Activated CD4-positive, CD25-positive, alpha-beta regulatory T cell treated with anti-CD3 and anti-CD28 coated beads, Interleukin-2, amount 50 U/mL, for 24 hours (primary cell): ENCODE measurements around the gene LPAR5.

ENCODE experiments used
- ATAC-seq, 2 donors: fragments of 150-1000 bp; cut with Tn5 transposase; one replicate each; pipeline ENCODE4 v1.10.0; 2021; ENCODE audit warnings: mild to moderate bottlenecking in 1 of 2, moderate library complexity in 1 of 2

The LPAR5 gene

DNA sequence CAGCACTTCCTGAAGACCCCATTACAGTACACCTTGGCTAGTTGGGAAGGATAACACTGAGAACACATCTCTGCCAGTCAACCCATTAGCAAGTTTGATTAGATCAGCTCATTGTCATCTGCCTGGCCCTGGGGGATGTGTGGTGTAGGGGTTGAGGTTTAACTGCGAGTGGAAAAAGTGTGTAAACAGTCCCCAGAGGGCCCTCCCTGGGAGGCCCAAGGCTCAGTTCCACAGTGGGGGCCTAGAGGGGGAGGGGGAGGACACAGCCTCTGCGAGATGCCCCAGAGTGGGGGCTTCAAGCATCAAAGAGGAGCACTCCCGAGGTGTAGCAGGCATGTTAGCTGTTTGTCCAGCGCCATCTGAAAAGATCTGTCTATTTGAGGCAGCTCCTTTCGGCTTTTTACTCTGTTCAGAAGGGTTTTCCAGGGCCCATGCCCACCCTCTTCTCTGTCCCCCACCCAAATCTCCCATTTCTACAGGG, 344 bp downstream of the LPAR5 start:
- ATAC-seq: peak; percentile 87 to 88

DNA sequence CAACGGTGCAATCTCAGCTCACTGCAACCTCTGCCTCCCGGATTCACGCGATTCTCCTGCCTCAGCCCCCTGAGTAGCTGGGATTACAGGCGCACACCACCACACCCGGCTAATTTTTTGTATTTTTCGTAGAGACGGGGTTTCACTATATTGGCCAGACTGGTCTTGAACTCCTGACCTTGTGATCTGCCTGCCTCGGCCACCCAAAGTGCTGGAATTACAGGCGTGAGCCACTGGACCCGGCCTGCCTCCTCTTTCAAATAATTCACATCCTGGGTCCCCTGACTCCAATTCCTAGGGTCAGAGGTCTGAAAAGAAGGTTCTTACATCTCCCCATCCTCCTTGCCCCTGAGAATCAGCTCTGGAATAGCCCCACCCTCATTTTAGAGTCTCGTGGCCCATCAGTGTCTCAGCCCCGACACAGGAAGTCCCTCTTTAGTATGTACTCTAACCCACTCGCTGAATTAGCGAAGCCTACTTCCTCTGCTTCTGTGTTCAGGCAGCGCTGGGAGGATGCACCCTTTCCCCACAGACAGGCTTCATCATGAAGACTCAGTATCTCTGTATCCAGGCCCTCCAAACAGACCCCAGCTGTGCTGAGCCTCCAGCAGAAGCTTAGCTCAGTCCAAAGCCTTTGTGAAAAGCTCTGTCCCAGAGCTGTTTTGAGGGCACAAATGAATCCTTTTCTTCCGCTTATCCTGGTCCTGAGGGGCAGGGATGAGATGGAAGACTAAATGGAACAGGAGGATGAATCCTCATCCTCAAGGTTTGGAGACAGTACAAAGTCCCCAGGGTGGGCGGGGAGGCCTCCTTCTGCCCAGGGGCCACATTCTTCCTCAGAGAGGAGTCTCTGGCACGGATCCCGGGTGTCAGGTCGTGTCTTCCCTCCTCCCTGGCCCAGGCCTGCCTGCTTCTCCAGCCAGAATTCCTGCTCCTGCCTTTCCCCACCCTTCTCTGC, 3.5 kb downstream of the LPAR5 start:
- peak; percentile 57 to 66 for ATAC-seq

DNA sequence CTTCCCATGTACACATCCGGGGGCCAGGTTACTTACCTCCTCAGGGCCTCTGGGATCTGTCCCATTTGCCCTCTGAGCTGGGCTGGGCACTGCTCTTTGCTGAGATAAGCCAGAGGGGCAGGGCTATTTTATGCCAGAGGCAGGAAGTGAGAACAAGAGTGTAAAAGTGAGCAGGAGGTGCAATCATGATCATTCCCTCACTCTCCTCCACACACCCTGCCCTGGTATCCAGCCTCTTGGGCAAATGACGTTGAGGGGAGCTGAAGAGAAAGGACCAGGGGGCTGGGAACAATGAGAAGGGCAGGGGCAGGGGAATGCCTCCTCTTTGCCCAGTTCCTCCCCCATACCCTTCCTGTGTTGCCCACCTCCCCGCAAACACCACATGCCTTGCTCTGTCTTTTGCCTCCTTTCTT, 4.2 kb downstream of the LPAR5 start:
- ATAC-seq: no peak

DNA sequence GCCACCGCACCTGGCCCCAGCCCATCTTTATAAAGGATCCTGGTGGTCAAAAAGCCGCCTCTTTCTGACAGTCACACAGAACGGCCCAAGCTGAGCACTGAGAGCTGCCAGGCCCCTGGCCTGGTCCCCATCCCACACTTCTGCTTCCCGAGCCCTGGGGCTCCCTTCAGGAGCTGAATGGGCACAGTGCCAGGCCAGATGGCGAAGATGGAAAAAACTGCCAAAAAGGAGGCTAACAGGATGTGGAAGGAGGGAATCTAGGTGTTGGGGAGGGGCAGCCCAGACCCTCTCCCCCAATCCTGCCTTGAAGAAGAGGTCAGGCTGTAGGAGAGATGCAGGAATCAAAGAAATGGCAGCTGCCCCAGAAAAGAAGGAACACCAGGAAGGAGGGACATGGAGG, 5.0 kb downstream of the LPAR5 start:
- ATAC-seq: no peak

DNA sequence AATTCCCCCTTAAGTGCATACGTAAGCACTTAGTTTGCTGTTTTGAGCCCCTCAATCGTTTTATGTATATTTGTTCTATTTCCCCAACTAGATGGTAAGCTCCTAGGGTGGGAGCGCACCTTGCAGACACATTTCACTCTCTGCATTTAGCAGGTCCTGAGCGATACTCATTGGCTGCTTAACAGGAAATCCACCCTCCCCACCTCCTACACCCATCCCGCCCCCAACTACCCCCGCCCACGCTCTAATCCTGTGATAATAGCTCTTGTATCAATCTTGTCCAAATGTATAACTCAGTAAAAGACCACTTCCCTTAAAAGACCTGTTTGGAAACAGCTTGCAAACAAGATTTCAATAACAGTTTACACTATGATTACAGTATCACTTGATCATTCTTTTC, 8.1 kb downstream of the LPAR5 start:
- peak; percentile 66 to 72 for ATAC-seq

DNA sequence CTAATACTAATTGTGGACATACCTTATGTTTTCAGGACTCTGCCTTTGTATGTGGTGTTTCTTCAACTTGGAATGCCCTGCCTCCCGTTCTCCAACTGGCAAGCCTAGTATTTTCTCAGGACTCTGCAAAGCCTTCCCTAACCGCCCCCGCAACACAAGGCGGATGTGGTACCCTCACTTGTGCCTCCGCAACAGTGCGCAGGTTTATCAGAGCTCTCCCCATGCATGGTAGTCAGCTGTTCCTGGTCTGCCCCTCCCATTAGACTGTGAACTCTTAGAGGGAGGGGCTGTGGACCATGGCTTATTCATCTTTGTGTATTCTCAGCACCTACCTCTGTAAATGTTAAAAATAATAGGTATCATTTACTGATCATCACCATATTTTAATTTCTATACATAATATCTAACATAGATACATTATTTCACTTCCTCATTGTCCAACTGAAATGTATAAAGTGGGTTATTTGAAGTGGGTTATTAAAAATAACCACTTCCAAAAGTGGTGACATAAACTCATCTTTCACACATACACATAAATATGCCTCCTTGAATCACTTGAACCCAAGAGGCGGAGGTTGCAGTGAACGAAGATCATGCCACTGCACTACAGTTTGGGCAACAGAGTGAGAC, 9.0 kb downstream of the LPAR5 start:
- no peak for ATAC-seq

DNA sequence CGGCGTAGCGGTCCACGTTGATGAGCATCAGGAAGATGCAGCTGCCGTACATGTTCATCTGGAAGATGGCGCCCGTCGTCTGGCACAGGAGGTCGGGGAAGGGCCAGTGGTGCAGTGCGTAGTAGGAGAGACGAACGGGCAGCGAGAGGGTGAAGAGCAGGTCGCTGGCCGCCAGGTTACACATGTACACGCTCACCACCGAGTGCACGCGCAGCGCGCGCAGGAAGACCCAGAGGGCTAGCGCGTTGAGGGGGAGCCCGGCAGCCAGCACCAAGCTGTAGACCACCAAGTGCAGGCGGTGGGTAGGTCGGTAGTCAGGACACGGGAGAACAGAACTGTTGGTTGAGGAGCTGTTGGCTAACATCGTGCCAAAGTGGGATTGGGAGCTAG, 14.9 kb downstream of the LPAR5 start:
- no peak for ATAC-seq

DNA sequence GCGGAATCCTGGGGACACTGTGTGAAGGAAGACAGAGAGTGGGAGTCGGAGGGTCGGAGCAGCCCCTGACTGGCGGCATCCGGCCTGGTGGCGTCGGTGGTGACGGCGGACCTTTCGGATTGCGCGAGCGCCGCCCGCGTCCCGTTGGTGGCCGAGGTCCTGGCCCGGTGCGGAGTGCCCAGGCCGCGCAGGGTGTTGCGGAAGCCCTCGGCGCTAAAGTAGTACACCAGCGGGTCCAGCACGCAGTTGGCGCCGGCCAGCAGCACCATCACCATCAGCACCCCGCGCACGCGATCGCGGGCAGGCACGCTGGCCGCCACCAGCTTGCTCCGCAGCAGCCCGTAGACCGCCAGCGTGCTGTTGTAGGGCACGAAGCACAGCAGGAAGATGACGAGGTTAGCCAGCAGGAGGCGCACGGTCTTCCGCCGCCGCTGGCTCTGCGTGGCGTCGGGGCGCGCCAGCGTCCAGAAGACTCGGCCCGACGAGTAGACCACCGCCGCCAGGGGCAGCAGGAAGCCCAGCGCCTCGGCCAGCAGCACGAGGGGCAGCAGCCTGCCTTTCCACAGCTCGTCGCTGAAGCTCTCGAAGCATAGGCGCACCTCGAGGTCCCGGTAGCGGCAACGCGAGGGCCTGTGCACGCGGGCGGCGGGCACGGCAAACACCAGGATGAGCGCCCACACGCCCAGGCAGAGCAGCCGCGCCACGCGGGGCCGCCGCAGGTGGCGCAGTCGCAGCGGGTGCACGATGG, 15.4 kb downstream of the LPAR5 start:
- peak; percentile 71 to 78 for ATAC-seq

DNA sequence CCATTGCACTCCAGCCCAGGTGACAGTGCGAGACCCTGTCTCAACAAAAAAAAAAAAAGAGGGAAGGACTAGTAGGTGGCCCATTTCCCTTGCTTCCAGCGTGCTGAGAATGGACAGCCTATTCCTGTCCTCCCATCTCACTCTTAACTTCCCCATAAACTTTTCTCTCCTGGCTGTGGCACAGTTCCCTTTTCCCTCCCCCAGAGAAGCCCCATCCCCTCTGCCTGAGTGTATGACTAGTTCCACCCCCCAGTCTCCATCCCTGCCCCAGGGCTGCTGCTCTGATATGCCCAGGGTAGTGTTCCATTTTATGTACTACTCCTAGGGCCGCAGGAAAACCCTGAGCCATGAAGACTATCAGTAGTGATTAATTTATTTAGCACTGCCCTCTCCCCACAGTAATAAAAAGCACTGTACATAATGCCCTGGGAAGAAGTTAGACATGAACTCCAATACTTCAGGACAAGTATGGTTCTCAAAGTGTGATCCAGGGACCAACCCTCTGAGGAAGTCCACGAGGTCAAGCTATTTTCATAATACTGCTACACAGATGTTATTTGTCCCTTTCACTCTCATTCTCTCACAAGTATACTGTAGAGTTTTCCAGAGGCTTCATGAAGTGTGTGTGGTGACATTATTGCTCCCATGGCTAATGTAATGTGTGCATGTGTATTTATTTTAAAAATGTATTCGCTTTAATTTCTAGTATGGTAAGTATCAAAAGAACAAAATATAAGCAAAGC, 17.1 kb downstream of the LPAR5 start:
- ATAC-seq: no peak

DNA sequence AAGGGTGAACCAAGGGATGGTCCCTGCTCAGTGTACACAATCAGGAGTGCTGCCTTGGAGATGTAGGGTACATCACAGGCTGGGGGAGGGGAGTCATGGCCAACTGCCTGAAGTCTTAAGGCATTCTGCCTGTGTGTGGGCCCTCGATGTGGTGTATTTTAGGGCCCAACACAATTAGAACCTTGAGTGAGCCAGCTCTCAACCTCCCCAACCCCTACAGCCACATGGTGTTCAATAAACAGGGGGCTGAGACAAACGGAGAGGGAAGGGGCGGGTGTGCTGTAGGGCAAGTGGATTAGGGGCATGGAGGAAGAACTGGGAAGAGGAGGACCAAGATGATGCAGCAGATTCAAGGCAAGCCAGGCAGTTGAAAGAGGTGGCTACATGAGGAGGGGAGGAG, 20.0 kb downstream of the LPAR5 start:
- no peak for ATAC-seq

DNA sequence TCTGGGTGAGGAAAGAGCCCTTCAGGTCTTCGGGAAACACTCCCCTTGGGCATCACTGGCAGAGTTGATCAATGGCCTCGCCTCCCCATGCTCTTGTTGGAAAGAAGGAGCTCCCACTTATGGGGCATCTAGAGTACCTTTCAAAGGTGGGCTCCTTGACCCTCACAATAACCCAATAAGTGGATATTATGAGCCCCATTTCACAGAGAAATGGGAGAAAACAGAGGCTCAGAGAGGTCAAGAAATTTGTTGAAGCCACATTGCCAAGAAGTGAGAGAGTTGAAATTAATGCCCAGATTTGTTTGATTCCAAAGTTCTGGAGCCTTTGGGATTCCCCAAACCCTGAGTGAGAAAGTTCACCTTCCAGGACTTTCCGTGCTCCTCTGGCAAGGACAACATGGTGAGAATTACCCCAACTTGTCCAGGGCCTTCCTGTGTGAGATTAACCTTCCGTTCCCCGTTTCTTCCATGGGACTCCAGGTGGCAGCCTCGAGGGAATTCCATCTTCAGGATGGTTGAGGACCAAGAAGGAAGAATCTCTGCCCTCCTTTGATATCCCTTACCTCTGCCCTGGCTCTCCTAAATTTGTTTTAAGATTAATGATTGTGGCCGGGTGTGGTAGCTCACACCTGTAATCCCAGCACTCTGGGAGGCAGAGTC, 21.1 kb downstream of the LPAR5 start:
- no peak for ATAC-seq

DNA sequence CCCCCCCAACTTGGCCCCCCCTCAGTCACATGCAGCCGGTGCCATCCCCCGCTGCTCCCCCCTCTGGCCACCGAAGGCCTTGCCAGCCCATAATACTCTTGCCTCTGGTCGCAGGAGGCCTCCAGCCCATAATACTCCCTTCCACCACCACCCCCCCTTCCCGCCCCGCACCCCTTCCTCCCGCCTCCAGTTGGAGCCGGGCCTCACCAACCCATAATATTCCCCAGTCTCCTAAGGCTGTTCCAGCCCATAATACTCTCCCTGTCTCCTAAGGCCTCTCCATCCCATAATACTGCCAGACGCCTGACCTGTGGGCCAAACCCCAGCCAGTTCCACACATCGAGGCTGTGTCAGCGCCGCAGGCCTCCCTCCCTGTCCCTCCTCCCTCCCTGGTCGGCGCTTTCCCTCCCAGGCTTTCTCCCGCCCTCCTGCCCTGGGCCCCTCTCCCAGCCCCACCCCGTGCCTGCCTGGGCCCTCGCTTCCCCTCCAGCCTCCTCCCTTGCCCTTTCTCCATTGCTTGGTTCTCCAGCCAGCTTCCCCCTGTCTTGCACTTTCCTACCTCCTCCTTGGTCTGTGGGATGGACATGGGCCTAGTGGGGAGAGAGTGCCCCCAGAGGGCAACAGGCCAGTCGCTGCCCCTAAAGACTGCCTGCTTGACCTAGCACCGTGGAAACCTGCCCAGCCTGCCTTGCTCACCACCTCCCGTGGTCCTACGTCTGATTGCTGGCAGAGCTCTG, 21.8 kb downstream of the LPAR5 start:
- peak; percentile 3 to 6 for ATAC-seq

DNA sequence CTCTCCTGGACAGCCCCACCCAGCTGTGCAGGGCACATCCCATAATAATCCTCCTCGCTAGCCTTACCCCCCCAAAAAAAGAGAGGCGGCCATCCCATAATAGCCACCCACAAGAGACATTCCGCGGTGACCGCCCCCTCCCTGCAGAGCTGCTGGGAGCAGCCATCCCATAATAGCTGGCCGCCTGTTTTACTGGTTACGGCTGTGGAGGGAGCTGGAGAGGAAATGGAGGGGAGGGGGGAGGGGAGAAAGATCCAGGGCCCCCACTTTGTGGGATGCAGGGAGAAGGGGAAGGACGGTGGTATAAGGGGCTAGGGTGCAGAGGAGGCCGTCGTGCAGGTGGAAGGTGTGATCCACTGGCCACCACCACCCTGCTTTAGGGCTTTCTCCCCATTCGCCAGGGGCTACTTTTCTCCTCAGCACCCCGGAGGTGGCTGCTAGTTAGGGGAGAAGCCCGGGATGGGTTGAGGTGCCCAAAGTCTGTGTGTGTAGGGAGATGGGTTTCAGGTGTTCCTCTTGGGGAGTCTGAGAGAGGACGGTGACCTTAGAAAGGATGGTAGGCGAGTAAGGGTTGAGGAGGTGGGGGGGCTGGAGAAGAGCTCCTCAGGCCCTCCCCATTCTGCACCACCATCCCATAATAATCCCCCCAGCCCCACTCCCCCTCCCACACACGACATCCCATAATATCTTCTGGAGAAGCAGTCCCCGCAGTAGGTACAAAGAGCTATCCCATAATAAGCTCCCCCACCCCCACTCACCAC, 22.6 kb downstream of the LPAR5 start:
- ATAC-seq: no peak

DNA sequence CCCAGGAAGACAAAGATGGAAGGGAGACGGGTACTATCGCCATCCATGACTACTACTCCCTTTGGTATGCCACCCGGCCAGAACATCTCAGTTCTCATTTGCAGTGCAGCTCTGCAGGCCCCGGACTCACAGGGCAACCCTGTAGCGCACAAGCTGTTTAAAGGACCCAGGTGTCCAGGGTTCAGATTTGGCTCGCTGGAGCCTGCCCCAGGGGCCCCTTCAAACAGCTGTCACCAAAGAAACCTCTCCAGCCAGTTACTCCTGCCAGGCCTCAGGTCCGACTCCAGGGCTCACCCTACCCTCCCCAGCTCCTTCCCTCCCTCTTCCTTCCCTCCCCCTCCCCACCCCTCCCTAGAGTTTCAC, 23.1 kb downstream of the LPAR5 start:
- ATAC-seq: no peak

DNA sequence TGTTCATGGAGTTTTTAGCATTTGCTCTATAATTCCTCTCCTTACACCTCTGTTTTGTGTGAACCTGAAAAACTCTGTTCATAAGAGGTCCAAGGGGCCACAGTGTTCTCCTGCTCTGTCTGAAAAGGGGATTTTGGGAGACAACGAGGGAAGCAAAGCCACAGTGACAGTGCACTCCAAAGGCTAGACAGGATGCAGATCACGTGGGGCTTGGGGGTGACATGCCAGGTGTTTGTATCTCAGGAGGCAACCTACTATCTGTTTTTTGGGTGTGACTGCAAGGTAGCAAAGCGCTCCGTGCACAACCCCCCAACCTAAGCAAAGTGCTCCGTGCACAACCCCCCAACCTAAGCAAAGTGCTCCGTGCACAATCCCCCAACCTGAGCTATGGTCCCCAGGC, 23.5 kb downstream of the LPAR5 start:
- ATAC-seq: no peak

DNA sequence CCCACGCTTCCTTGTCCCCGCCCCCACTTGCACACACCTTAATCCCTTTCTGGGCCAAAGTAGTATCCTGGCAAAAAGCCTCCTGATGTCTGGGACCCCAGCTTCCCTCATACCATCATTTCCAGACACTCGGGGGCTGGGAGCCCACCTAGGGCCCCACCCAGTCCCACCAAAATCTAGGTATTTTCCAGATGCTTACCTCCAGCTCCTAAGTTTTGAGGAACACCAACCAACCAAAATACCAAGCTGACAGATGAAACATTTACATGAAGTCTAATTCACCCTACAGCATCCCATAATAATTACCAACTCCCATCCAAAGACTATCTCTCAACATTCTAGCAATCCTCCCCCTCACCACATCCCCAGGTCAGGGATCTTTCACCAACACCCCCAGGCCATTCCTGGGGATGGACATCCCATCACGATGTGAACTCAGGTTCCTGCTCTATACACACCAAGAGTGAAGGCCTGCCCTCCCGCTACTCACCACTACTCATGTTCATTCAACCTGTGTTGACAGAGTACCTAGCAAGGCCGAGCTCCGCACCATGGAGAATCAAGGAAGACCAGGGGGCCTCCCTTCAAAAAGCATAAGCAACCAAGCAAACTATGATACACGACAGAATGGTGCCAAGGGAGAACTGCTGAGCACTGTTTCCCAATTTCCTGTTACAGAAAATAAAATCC, 27.0 kb downstream of the LPAR5 start:
- no peak for ATAC-seq

DNA sequence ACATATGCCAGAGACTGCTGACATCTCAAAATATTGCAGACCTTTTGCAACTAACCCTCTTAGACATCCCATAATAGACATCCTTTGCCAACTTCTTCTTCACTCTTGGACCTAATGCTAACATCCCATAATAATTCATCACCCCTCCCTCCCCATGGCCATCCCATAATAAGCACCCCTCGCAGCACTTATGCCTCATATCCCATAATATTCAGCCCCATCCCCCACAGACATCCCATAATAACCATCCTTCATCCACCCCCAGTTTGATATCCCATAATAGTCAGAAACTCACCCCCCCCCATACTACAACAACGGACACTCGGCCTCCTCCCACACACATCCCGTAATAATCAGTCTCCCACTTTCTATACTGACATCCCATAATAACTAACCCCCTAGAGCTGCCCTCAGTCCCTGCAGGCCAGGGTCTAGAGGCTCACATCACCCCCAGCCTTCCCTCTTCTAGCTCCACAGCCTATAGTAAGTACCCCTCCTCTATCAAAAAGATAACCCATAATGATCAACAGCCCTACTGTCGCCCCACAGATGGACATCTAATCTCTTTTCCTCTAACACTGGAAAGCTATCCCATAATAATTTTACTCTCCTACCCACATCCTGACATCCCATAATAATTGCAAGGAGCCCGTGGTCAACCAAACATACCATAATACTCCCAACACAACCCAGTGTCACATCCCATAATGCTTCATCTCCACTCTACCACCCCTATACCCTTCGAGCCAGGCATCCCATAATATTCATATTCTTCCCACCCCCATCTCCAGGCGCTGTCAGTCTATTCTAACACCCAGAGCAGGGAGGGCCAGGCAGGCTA, 27.8 kb downstream of the LPAR5 start:
- ATAC-seq: peak; percentile 41 to 44

DNA sequence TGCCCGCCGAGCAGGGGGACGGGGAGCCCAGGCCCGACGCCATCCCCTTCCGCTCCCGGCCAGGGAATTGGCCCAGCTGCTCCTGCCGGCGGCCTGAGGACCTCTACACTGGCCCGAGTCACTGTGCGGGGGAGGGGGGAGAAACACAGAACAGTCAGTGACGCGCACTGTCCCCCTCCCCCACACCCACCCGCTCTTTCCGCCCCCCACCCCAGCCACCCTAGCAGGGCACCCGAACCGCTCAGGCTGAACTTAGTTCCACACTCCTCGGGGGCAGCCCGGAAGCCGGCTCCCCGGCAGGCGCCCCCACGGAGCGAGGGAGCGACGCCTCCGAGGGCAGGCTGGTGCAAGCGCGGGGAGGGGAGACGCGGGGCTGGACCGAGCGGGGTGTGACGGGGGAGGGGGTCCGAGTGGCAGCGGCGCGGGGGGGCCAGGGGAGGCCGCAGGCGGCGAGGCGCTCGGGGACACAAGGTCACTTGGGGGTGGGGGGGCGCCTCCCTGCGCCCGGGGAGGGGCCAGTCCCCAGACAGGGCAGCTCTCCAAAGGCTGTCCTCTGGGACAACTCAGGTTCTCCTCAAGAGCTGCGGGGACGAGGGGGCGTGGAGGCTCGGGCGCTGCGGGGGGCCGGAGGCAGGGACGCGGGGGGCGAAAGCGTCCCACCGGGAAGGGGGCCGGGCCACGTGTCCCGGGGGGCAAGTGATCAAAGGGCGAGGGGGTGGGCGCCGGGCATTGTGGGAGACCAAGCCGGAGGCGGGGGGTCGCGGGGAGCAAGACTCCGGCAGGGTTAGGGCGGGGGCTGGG, 29.2 kb downstream of the LPAR5 start:
- peak; percentile 32 to 34 for ATAC-seq
